HepG2 (cell line): ENCODE measurements around the gene GSTK1. TPM values are rescaled to one million over a fixed set of nuclear protein-coding genes. Genes with fewer than 3 reads are reported as not detected.

Experiments used
- ATAC-seq: fragments of 200-7000 bp; cut with Tn5 transposase; 3 replicates; pipeline ENCODE4 v1.9.1; 2020; ENCODE audit warnings: mild to moderate bottlenecking, moderate library complexity
- BruUV-seq: library from RNA; stranded (reverse); fragments of 400-500 nt; replicated peaks from 2 replicates; lab custom pipeline; 2021; lab: Mats Ljungman, UMichigan
- CTCF ChIA-PET: fragments of 300-600 bp; formaldehyde crosslinking; extraction: SDS; loops from one replicate; lab custom pipeline; 2021; ENCODE audit warnings: low total read pairs, inconsistent platforms, low intra/inter-chr PET ratio; lab: Yijun Ruan, JAX
- POLR2A ChIA-PET: fragments of 350-600 bp; sonication (Branson Sonifier 250); formaldehyde crosslinking; loops from one replicate; lab custom pipeline; 2020; ENCODE audit warnings: antibody characterized with exemption, inconsistent platforms; lab: Yijun Ruan, JAX
- DNase-seq: peaks from one replicate; pipeline ENCODE4 v3.0.0-alpha.2; 2015; ENCODE audit warnings: low spot score
- FAIRE-seq: peaks from 3 replicates; lab custom pipeline; 2011; peaks lifted over from hg19 to GRCh38; lab: Jason Lieb, UNC
- H2AFZ ChIP-seq: one replicate; pipeline ENCODE4 v1.6.1; 2011; ENCODE audit warnings: low read length, inconsistent platforms
- H3K27ac ChIP-seq: fragments of 300-600 bp; 3 replicates; pipeline ENCODE4 v1.8.0; 2011; ENCODE audit warnings: mixed run types, mild to moderate bottlenecking, mixed read lengths, low read length, inconsistent platforms; ENCODE audit not compliant: insufficient read depth; ENCODE audit errors: extremely low read length
- H3K27me3 ChIP-seq, 2 experiments: fragments of 200-600 bp in 1 of 2; 2 replicates in 1 of 2; 3 replicates in 1 of 2; pipeline versions ENCODE4 v1.6.0 to v1.8.0; 2011; ENCODE audit warnings: low read length in 2 of 2, mild to moderate bottlenecking in 2 of 2, moderate library complexity in 2 of 2, inconsistent platforms in 1 of 2; ENCODE audit not compliant: insufficient read depth in 2 of 2, control insufficient read depth in 1 of 2
- H3K36me3 ChIP-seq, 2 experiments: fragments of 200-600 bp in 1 of 2; replicated peaks in 1 of 2; 2 replicates in 1 of 2; 3 replicates in 1 of 2; pipeline versions ENCODE4 v1.5.1 to v1.8.0; 2011; ENCODE audit warnings: low read length in 2 of 2, inconsistent platforms in 1 of 2; ENCODE audit not compliant: insufficient read depth in 2 of 2, control insufficient read depth in 1 of 2
- H3K4me1 ChIP-seq: 2 replicates; pipeline ENCODE4 v1.5.1; 2012; ENCODE audit warnings: low read length, inconsistent platforms; ENCODE audit not compliant: insufficient read depth
- H3K4me2 ChIP-seq: 2 replicates; pipeline ENCODE4 v1.6.0; 2011; ENCODE audit warnings: low read depth, low read length, inconsistent platforms
- H3K4me3 ChIP-seq, 3 experiments: fragments of 200-600 bp in 1 of 3; sonication (generic), shearing (Covaris generic) in 1 of 3; replicated peaks in 1 of 3; 2 replicates each; pipeline ENCODE4 v1.5.1; 2011 to 2016; ENCODE audit warnings: low read length in 3 of 3, inconsistent platforms in 2 of 3, low read depth in 2 of 3, mild to moderate bottlenecking in 2 of 3, control low read depth in 1 of 3, mixed read lengths in 1 of 3; ENCODE audit not compliant: insufficient read depth in 1 of 3
- H3K79me2 ChIP-seq: one replicate; pipeline ENCODE4 v1.6.1; 2011; ENCODE audit warnings: low read length, inconsistent platforms; ENCODE audit not compliant: insufficient read depth
- H3K9ac ChIP-seq: 2 replicates; pipeline ENCODE4 v1.6.0; 2011; ENCODE audit warnings: mild to moderate bottlenecking, low read depth, low read length, inconsistent platforms; ENCODE audit not compliant: insufficient read depth
- H3K9me3 ChIP-seq: 2 replicates; pipeline ENCODE4 v1.5.1; 2012; ENCODE audit warnings: mild to moderate bottlenecking, low read length
- H4K20me1 ChIP-seq: 2 replicates; pipeline ENCODE4 v1.6.0; 2011; ENCODE audit warnings: inconsistent platforms, mild to moderate bottlenecking, low read length, moderate library complexity; ENCODE audit not compliant: insufficient read depth
- CREBL2 ChIP-seq: sonication (generic); formaldehyde crosslinking; IDR thresholded peaks from 2 replicates; pipeline ENCODE4 v1.8.1; 2023; ENCODE audit warnings: missing genetic modification reagents, mild to moderate bottlenecking, borderline replicate concordance
- EEA1 ChIP-seq: sonication (generic); formaldehyde crosslinking; IDR thresholded peaks from 2 replicates; pipeline ENCODE4 v1.5.1; 2020; ENCODE audit warnings: mild to moderate bottlenecking, missing genetic modification reagents, borderline replicate concordance
- FOXO4 ChIP-seq: sonication (generic); formaldehyde crosslinking; conservative IDR thresholded peaks from 2 replicates; pipeline ENCODE4 v1.8.1; 2023; ENCODE audit warnings: missing genetic modification reagents
- KDM4B ChIP-seq: sonication (generic); formaldehyde crosslinking; IDR thresholded peaks from 2 replicates; pipeline ENCODE4 v1.4.0; 2020; ENCODE audit warnings: missing genetic modification reagents
- NBN ChIP-seq: fragments of 450-650 bp; conservative IDR thresholded peaks from 2 replicates; pipeline ENCODE4 v1.6.1; 2017
- NR1H2 ChIP-seq: sonication (generic); formaldehyde crosslinking; IDR thresholded peaks from 2 replicates; pipeline ENCODE4 v1.8.1; 2022; ENCODE audit warnings: low read depth, missing genetic modification reagents, borderline replicate concordance
- RELA ChIP-seq: sonication (generic); formaldehyde crosslinking; IDR thresholded peaks from 2 replicates; pipeline ENCODE4 v1.4.0; 2020; ENCODE audit warnings: missing genetic modification reagents
- XRCC5 ChIP-seq: fragments of 200-400 bp; formaldehyde crosslinking; optimal IDR thresholded peaks from 2 replicates; pipeline ENCODE3; 2017; ENCODE audit warnings: mild to moderate bottlenecking, low read length
- ZFYVE20 ChIP-seq: sonication (generic); formaldehyde crosslinking; IDR thresholded peaks from 2 replicates; pipeline ENCODE4 v1.8.0; 2023; ENCODE audit warnings: low read depth, mild to moderate bottlenecking, moderate library complexity, missing genetic modification reagents, borderline replicate concordance
- ZNF121 ChIP-seq: sonication (generic); formaldehyde crosslinking; IDR thresholded peaks from 2 replicates; pipeline ENCODE4 v1.5.0; 2020; ENCODE audit warnings: mild to moderate bottlenecking, missing genetic modification reagents
- ZNF609 ChIP-seq: sonication (generic); formaldehyde crosslinking; IDR thresholded peaks from 2 replicates; pipeline ENCODE4 v1.4.0; 2020; ENCODE audit warnings: mild to moderate bottlenecking, missing genetic modification reagents, borderline replicate concordance
- WGBS: methylation state at CpG from one replicate; pipeline ENCODE4 v1.1.6; 2017; ENCODE audit warnings: low lambda C conversion rate; 5-methylcytosine and 5-hydroxymethylcytosine counted together
- in situ Hi-C: cut with HindIII; loops from 2 replicates; pipeline ENCODE4 v1.10.0; 2017; ENCODE audit warnings: low pct_unique_long_range_greater_than_20kb; ENCODE audit not compliant: extremely low pct_ligation_motif_present
- intact Hi-C: fragments of 100-400 bp; cut with micrococcal nuclease; formaldehyde crosslinking; loops from one replicate; pipeline ENCODE4 v1.10.0; 2022; ENCODE audit not compliant: unreplicated experiment
- polyA plus RNA-seq, 8 experiments: library from polyadenylated mRNA; depleted of rRNA in 3 of 8; stranded (reverse) in 7 of 8; unstranded in 1 of 8; fragments of >200 nt; fragmentation: Illumina TruSeq in 4 of 8; extraction: Trizol in 4 of 8; gene quantifications; 2 replicates each; pipeline versions ENCODE4 v1.2.1 to v1.2.3, GENCODE V29; 2011 to 2016; ENCODE audit warnings: low read depth in 4 of 8, missing spikeins in 1 of 8, mixed read lengths in 1 of 8; ENCODE audit not compliant: insufficient read depth in 1 of 8
- total RNA-seq, 5 experiments: library from RNA; depleted of rRNA; stranded (reverse); fragments of >200 nt; fragmentation: Illumina TruSeq; extraction: Trizol; gene quantifications; 2 replicates each; pipeline ENCODE4 v1.2.3, GENCODE V29; 2016; ENCODE audit warnings: low read depth in 1 of 5

GSTK1 gene
- total and polyA plus RNA-seq, 2 of the 13 experiments (the other 11 are each of a cell fraction or from before 2014, with no cell fraction given), result 64.6 to 92.1 TPM

- Histone ChIP-seq H3K4me2 (no peak overlapping the region), H2AFZ (no peak overlapping the region), H3K4me3 (no peak overlapping the region), H4K20me1 (no peaks in the 10 kb centered on the region; the same call in 1 of the 2 replicates), H3K79me2 (no peaks in the 10 kb centered on the region), H3K27ac (no peak overlapping the region), H3K9ac (no peak overlapping the region), H3K9me3 (no peaks in the 10 kb centered on the region), H3K4me1 (no peaks in the 10 kb centered on the region), H3K36me3 (peaks cover 26 to 85% of the 10 kb centered on the region in 2 experiments), H3K27me3 (no peaks in the 10 kb centered on the region)
- no peak for ATAC-seq
- WGBS, result 97% methylated on average over 10 of the region's 10 CpGs
- DNase-seq, result no peak
- ChIA-PET CTCF (no interaction called here), POLR2A (no interaction called here)
- no TSS peak for BruUV-seq
- in situ Hi-C loops (loop anchor here (5.0 kb wide), 1 partner anchor 61 kb away; no protein-coding TSS in a partner anchor), intact Hi-C loops (loop anchor here (10.0 kb wide), 1 partner anchor 299 kb away; no protein-coding TSS in a partner anchor)
- no peak for TF ChIP-seq EEA1
- no peak for FAIRE-seq
Measured at GRCh38 chr7:143303733-143304132, 40.5 kb downstream of the GSTK1 start.

GRCh38 chr7:143304938-143305337 is 41.7 kb downstream of the GSTK1 start:
- FAIRE-seq (no peak), ATAC-seq (peak; percentile 24; the same call in 2 of the 3 replicates), DNase-seq (no peak)
- WGBS, result 100% methylated on average over 6 of the region's 6 CpGs
- intact Hi-C loops, result loop anchor here (1.0 to 10.0 kb wide), 3 partner anchors 16 to 300 kb away; no protein-coding TSS in a partner anchor
- Histone ChIP-seq H3K36me3 (peaks cover 25 to 77% of the 10 kb centered on the region in 2 experiments), H3K9me3 (no peaks in the 10 kb centered on the region), H3K4me1 (no peaks in the 10 kb centered on the region), H3K27ac (no peak overlapping the region), H3K4me3 (no peak overlapping the region), H2AFZ (no peak overlapping the region), H4K20me1 (no peaks in the 10 kb centered on the region; the same call in 1 of the 2 replicates), H3K27me3 (no peaks in the 10 kb centered on the region), H3K79me2 (no peaks in the 10 kb centered on the region), H3K4me2 (no peak overlapping the region), H3K9ac (no peak overlapping the region)
- in situ Hi-C loops, result loop anchor here (5.0 kb wide), 1 partner anchor 63 kb away; no protein-coding TSS in a partner anchor
- BruUV-seq, result no TSS peak
- POLR2A ChIA-PET, result no interaction called here
- CTCF ChIA-PET, result interaction anchor here (1.8 kb wide), 1 partner anchor 64 kb away, joined by 35 read pairs; no protein-coding TSS in a partner anchor
- TF ChIP-seq FOXO4 (CRISPR knock-in tag), result no peak
- TF ChIP-seq RELA (CRISPR knock-in tag), result no peak
- TF ChIP-seq NR1H2 (CRISPR knock-in tag), result no peak
- no peak for TF ChIP-seq NBN
- no peak for TF ChIP-seq KDM4B (CRISPR knock-in tag)
- no peak for TF ChIP-seq XRCC5
- no peak for TF ChIP-seq ZFYVE20 (CRISPR knock-in tag)
- no peak for TF ChIP-seq CREBL2 (CRISPR knock-in tag)
- TF ChIP-seq ZNF121, result no peak
- no peak for TF ChIP-seq ZNF609 (CRISPR knock-in tag)
